ENCODE data around the gene KCNJ8.
"Not testable (repeated sequence)": the region's sequence is repeated elsewhere in the genome, so short reads cannot be mapped to it uniquely, and the experiment has no call there.

Gene KCNJ8

DNA sequence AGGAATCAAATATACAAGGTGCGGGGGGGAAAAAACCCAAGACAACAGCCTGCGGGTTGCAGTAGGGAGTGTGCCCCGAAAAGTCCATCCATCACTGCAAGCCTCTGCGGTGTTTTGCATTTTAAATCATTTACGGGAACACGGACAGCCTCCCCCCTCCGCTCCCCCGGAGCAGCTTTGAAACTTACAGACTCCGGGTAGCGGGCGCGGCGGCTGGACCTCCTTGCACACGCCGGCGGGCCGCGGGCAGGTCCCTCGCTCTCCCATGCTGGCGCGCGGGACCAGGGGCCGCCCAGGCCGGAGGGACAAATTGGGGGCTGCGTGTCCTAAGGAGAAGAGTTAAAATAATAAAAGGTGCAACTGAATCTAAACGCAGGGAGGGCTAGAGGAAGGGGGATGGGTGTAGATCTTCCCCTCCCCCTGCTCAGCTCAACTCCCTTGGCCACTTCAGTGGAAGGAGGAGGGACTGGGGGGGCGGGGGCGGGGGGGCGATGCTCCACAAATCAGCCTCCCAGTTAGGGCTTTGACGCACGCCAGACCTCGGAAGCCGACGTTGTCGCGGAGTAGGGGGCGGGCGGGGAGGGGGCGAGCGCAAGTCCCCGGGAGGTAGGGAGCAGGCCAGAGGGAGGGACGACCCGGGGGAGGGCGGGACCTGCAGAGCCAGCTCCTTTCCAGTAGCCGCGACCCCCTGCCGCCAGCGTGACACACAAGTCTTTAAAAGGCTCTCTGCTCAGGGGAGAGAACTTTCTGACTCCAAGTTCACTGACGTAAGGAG lies at the start of gene KCNJ8:
KCNJ8 (minus strand) TSS at position 349 of the 775 bp plus-strand sequence. CDS start 1,090 bp downstream, outside the sequence.
- no peak for DNase-seq (ENCODE audit: low read depth)

DNA sequence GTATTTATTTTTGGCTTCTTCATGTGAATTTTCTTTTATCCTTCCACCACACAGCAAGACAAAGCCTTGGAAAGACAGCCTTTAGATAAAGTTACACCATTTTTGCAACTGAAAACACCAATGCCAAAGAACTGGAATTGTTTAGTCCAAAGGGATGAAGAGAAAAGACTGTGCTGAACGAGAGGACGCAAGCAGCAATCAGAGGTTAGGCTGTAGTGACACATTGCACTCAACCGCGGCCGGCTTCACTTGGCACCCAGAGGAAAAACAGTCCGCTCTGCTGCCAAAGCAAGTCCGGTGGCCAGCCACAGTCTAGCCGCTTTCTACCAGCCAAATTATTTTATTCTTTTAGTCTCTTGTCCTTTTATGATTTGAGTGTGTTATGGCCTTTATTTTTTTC lies 49.1 kb upstream of the KCNJ8 start:
- DNase-seq (ENCODE audit: low read depth) = no peak

DNA sequence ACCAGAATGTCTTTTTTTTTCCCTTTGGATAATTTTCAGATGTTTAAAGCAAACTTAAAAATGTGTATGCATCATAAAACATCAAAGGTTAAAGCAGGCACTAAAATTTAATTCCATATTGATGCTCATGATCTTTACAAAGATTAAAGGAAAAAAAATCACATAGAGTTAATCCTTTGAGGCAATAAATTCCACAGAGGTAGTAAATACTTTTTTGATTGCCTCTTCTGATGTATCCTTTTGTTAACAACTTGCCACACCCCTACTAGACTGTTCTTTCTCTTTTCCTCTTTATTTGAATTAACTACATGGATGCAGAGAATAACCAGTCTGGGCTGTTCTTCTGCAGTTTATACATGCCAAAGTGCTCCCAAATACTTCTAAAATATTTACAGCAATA lies 45.2 kb upstream of the KCNJ8 start:
- DNase-seq (ENCODE audit: low read depth) = no peak

DNA sequence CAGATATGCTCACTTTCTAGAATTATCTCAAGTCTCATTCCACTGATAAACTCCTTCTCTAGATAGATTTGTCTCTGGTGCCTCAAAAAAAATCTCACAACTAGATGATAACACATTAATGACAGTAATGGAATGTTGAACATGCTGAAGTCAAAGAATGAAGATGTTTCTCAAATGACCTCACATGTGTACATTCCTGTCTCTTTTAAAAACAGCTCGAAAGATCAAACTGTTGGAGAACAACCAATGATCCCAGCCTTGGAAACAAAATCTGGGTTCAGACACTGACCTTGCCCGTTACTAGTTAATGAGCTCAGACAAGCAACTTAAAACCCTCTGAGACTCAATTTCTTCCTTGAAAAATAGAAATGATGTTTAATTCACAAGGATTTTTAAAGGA lies 44.7 kb upstream of the KCNJ8 start:
- DNase-seq (ENCODE audit: low read depth) = no peak

DNA sequence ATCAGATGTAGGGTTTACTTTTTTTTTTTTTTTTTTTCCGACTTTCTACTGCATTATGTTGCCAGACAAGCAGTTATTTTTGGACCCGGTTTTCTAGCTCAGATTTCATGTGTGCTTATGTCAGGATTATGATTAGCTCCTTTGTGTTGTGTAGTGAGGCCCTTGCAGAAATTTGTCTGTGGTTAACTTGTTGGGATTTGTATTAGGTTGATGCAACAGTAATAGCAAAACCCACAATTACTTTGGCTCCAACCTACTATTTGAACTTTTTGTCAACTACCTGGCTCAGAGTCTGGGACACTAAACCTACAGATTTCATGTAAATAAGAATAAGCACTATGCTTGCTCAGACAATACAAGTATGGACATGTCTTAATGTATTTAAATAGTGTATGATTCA lies 44.1 kb upstream of the KCNJ8 start:
- DNase-seq (ENCODE audit: low read depth) = no peak

DNA sequence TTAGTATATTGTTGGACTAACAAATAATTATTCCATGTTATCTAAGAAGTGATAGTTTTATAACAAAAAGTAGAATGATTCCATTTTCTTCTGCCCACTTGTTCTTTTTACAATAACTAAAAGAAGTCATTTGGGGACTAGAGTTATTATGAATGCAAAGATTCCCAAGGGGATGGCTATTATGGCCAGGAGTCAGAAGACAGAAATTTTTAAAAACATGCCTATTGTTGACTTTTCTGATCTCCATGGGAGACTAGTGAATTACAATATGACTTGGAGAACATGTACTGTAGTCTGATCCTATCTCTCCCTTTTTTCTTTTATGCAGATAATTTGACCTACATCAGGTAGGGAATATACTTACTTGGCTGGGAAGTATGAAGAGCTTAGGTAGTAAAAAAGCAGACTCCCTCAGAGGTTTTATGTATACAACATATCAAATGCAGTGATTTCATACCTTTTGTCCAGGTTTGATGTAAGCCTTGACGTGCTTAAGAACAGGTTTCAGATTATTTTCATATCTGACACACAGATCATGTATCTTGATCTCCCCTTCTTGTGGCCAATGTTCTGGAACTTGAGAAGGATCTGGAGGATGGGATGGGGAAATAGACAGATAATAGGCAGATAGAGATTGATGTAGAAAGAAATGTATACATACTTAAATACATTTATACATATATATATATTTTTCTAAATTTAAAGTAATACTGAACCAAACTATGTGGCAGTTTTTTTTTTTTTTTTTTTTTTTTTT lies 41.0 kb upstream of the KCNJ8 start:
- DNase-seq (ENCODE audit: low read depth) = no peak

DNA sequence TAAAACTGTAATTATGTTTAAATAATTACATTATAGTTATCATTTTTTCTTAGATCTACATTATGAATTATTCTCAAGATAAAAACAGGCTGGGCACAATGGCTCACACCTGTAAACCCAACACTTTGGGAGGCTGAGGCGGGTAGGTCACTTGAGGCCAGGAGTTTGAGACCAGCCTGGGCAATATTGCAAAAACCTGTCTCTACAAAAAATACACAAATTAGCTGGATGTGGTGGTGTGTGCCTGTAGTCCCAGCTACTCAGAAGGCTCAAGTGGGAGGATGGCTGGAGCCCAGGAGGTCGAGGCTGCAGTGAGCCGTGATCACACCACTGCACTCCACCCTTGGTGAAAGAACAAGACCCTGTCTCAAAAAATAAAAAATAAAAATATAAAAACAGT lies 40.3 kb upstream of the KCNJ8 start:
- no peak for DNase-seq (ENCODE audit: low read depth)

DNA sequence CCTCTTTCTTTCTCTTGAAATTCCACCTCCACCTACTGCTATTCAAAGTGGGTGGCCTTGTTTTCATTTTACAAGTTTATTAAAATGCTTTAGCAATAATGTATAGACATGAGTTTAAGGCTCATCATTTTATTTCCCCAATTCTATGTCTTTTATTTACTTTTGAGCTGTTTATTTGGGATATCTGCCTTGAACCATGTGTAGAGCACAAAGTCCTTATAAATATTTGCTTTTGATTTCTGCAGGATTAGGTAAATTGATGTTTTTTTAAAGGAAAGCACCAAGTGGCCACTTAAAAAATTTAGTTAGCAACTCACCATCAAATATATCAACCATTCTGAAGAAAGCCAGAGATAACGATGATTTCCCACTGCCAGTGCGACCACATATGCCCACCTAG lies 39.8 kb upstream of the KCNJ8 start:
- DNase-seq (ENCODE audit: low read depth) = no peak

DNA sequence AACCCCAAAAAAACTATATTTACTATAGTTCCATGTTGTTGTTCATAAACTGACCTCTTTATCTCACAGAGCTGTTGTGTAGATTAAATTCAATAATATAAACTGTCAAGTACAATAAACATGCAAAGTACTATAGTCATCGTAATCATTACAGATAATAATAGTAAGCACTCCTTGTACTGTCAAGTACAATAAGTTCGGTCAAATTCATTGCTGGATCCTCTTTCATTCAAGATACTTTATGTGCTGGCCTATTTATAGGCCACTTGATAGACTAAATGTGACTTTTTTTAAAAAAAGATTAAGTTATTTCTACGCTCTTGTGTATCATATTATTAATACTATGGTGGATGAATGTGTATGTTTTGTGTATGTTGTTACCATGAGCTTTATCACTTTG lies 39.2 kb upstream of the KCNJ8 start:
- DNase-seq (ENCODE audit: low read depth) = no peak

DNA sequence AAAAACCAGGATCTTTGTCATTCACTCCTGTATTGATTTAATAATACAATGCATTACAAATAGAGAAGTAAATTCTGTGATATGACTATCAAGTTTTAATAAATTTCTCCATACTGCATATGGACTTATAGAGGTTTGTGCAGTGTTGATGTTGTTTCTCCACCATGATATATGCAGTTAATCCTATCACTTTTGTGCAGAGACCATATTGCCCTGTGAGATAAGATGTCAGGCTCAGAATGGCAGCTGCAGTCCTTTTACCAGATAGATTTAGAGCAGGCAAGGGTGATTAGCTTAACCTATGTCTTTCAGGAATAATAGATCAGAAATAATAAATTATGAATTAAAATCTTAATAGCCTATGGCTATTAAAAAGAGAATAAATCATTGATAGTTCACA lies 38.6 kb upstream of the KCNJ8 start:
- DNase-seq (ENCODE audit: low read depth) = no peak

DNA sequence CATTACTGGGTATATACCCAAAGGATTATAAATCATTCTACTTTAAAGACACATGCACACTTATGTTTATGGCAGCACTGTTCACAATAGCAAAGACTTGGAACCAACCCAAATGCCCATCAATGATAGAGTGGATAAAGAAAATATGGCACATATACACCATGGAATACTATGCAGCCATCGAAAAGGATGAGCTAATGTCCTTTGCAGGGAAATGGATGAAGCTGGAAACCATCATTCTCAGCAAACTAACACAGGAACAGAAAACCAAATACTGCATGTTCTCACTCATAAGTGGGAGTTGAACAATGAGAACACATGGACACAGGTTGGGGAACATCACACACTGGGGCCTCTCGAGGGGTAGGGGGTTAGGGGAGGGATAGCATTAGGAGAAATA lies 37.8 kb upstream of the KCNJ8 start:
- not testable (repeated sequence) for DNase-seq (ENCODE audit: low read depth)

DNA sequence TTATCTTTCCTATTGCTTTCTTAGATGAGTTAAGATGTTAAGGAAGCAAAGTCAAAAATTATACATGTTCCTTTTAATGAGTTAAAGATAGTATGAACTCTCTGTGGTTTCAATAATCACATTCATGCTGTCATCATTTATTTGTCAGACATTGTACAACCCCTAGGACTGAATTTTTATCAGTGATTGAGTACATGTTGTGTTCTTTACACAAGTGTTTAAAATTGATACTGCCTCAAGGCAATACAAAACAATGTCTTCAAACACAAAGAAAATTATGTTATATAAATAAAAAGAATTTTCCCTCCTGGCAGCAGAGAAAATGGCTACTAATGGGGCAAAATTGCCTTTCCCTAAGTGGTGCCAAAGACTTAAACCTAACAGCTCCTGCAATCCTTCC lies 34.6 kb upstream of the KCNJ8 start:
- no peak for DNase-seq (ENCODE audit: low read depth)

DNA sequence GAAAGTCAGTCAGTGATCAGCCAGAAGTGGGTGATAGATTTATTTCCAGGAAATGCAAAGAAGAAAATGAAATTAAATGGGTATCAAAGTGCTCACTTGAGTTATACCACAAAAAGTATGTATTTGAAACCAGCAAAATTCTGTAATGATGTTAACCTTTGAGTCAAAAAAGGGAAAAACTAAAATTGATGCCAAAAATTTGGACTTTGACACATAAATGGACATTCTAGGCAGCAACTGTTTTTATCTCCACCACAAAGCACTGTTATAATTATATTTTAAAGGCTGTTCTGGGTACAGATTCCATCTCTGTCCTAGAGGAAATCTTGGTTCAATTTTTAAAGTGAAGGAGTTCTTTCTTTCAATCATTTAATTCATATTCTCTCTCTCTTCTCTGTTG lies 31.7 kb upstream of the KCNJ8 start:
- no peak for DNase-seq (ENCODE audit: low read depth)

DNA sequence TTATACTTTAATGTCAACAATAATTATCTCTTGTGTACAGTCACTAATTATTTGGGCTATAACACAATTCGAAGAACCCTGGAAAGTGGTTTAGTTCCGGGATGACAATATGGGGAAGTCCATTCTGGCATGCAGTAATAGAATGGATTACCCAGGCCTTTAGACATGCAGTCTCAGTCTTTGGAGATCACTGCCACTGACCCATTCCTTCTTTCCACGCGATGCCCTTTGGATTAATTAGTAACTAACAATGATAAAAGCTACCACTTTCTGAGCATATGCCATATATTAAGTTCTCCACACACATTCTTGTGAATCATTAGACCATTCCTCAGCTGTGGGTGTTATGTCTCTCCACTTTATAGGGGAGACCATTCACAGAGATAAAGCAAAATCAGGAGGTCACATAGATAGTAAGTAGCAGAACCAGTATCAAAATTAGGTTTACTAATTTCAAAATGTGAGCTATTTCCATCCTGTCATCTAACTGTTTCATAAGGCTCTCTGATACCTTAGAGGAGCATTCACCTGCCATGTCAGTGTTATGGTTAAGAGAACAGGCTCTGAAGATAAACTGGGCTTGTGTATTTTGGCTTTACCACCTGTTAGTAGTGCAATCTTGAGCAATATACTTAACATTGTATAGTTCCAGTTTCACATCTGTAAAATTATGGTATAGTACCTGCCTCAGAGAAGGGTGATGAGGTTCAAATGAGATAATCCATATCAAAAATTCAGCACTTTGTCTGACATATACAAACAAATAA lies 27.2 kb upstream of the KCNJ8 start:
- DNase-seq (ENCODE audit: low read depth) = no peak

DNA sequence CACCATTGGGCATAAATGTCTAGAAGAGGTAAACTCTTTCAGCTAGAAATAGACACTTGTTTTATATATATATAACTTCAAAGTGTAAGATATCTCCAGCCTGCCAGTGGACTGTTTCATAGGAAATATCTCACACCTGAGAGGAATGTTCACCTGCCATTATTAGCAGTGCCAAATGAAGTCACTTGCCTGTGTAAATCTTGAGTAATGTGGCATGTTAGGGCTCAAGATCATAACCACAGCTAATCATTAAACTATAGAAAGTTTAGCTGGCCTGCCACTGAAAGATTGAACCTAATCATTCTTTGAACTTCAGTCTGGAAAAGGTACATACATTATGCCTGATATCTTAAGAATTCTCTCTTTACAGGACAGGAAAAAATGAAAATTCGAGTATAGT lies 25.5 kb upstream of the KCNJ8 start:
- no peak for DNase-seq (ENCODE audit: low read depth)

DNA sequence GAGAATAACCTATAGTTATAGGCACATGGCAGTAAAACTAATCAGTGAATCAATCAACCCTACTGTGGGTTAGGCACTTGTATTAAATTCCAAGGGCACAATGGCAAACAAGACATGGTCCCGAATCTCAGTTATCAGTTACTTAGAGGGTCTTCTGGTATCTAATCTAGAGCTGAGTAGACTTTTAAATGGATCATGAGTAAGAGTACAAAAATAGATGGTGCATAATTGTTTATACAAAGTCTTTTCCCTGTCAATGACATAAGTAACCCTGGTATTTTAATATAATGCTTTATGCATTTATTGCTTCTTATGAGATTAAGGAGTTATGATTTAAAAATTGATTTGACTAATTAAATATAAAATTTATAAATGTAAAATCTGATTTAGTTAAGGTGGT lies 23.0 kb upstream of the KCNJ8 start:
- no peak for DNase-seq (ENCODE audit: low read depth)

DNA sequence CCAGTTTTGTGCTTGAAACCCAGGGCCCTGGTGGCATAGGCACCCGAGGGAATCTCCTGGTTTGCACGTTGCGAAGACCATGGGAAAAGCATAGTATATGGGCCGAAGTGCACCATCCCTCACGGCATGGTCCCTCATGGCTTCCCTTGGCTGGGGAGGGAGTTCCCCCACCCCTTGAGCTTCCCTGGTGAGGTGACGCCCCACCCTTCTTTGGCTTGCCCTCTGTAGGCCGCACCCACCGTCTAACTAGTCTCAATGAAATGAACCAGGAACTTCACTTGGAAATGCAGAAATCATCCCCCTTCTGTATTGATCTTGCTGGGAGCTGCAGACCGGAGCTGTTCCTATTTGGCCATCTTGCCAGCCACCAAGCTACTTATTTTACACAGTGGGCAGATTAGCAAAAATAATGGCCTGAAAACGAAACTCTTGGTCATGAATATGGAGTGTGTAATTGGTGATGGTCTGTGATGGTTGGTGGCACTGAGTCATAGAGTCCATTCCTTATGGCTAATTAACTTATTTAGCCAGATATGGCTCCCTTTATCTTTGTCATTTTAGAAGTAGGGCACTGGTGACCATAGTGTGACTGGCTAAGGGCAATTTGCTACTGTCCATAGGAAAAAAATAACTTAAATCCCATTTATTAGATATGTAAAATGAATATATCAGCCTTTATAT lies 21.3 kb upstream of the KCNJ8 start:
- DNase-seq (ENCODE audit: low read depth) = no peak

DNA sequence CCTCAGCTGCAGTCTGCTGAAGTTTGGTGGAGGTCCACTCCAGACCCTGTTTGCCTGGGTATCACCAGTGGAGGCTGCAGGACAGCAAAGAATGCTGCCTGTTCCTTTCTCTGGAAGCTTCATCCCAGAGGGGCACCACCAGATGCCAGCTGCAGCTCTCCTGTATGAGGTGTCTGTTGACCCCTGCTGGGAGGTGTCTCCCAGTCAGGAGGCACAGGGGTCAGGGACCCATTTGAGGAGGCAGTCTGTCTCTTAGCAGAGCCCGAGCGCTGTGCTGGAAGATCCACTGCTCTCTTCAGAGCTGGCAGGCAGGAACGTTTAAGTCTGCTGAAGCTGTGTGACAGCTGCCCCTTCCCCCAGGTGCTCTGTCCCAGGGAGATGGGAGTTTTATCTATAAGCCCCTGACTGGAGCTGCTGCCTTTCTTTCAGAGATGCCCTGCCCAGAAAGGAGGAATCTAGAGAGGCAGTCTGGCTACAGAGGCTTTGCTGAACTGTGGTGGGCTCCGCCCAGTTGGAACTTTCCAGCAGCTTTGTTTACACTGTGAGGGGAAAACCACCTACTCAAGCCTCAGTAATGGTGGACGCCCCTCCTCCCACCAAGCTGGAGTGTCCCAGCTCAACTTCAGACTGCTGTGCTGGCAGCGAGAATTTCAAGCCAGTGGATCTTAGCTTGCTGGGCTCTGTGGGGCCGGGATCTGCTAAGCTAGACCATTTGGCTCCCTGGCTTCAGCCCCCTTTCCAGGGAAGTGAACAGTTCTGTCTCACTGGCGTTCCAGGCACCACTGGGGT lies 20.5 kb upstream of the KCNJ8 start:
- not testable (repeated sequence) for DNase-seq (ENCODE audit: low read depth)

DNA sequence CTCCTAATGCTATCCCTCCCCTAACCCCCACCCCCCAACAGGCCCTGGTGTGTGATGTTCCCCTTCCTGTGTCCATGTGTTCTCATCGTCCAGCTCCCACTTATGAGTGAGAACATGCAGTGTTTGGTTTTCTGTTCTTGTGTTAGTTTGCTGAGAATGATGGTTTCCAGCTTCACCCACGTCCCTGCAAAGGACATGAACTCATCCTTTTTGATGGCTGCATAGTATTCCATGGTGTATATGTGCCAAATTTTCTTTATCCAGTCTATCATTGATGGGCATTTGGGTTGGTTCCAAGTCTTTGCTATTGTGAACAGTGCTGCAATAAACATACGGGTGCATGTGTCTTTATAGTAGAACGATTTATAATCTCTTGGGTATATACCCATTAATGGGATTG lies 15.2 kb upstream of the KCNJ8 start:
- DNase-seq (ENCODE audit: low read depth) = not testable (repeated sequence)

DNA sequence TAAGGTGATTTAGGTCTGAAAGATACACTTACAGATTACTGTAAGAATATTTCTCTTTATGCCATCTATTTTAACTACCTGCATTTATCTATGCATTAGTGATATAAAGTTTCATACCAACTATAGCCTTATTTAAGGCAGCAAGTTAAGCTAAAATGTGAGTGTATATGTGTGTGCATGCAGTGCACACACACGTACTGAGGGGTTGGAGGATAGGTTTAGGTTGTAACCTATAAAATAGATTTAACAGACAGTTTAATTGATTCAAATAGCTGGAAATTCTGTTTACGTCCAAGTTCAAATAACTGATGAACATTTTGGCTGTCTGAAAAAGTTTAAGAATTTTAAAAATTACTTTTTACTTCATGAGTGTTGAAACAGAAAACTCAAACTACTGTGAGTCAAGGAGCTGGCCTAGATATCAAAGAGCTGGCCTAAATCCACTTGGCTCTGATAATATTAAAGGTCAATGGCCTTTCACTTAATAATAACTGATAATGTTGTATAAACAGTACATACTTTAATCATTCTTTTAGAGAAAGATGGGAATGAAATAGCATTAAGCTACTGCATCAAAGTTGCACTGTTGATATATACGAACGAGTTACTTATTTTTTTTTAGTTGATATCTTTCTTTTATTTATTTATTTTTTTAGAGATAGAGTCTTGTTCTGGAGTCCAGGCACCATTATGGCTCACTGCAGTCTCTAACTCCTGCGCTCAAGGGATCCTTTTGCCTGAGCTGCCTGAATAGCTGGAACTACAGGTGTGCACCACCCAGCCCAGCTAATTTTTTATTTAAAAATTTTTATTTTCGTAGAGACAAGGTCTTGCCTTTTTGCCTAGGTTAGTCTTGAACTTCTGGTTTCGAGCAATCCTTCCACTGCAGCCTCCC lies 13.8 kb upstream of the KCNJ8 start:
- no peak for DNase-seq (ENCODE audit: low read depth)
